ENCODE results near the gene PGBD5. TPM values are rescaled to one million over a fixed set of nuclear protein-coding genes. Genes with fewer than 3 reads are reported as not detected.

PGBD5 gene
- total RNA-seq, 2 experiments from 2014 or later, result not detected

DNA sequence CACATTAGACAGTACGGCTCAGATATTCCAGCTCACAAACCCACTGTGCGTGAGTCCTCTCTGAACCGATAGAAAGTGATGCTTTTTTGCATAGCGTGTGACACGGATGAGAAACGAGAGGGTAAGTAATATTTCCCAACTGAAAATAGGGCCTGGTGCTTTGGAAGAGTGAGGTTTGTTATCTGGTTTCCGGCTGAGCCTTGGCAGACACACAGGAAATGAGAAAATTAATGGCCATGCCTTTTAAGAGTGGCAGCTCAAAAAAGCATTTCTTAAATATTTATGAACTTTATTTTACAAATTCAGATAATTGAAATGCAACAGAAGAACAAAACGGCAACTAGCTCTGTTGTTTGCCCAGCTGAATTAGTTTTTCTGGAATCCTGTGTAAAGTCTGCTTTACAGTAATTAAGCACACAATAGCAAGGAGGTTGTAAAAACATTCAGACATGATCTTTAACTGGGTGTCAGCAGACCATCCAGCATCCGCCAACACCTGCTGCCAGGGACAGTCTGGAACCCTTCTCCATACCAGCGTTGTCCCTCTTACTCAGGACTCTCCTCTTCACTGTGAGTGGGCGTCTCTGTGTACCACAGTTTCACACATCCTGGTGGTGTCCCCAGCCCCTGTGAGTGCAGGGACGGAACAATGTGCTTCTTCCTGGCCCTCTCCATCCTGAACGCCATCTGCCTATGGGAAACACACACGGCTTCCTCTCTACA lies 155.4 kb downstream of the PGBD5 start:
- Mint-ChIP-seq H3K4me1 (ENCODE audit: low read depth) (peaks cover 47% of the 10 kb centered on the region), H3K9me3 (no peaks in the 10 kb centered on the region), H3K27ac (peak overlapping the region; percentile 84), H3K36me3 (ENCODE audit: low read depth) (peaks cover 20% of the 10 kb centered on the region), H3K4me3 (no peak overlapping the region), H3K27me3 (no peaks in the 10 kb centered on the region)
- ATAC-seq, result peak; percentile 77
- ChIA-PET CTCF (interaction anchor here (1.0 to 1.1 kb wide), 2 partner anchors 9 to 610 kb away, joined by 3 to 5 read pairs; no protein-coding TSS in a partner anchor), POLR2A (interaction anchor here (1.0 to 1.6 kb wide), 4 partner anchors 8 to 204 kb away, joined by 3 to 4 read pairs (median 4); no protein-coding TSS in a partner anchor)
- TF ChIP-seq, protein P1, sequence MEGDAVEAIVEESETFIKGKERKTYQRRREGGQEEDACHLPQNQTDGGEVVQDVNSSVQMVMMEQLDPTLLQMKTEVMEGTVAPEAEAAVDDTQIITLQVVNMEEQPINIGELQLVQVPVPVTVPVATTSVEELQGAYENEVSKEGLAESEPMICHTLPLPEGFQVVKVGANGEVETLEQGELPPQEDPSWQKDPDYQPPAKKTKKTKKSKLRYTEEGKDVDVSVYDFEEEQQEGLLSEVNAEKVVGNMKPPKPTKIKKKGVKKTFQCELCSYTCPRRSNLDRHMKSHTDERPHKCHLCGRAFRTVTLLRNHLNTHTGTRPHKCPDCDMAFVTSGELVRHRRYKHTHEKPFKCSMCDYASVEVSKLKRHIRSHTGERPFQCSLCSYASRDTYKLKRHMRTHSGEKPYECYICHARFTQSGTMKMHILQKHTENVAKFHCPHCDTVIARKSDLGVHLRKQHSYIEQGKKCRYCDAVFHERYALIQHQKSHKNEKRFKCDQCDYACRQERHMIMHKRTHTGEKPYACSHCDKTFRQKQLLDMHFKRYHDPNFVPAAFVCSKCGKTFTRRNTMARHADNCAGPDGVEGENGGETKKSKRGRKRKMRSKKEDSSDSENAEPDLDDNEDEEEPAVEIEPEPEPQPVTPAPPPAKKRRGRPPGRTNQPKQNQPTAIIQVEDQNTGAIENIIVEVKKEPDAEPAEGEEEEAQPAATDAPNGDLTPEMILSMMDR (IDR thresholded peaks at IDR 0.05), result no peak
- intact Hi-C loops (cut with micrococcal nuclease), result no loop called here
- DNase-seq, result peak; percentile 63

DNA sequence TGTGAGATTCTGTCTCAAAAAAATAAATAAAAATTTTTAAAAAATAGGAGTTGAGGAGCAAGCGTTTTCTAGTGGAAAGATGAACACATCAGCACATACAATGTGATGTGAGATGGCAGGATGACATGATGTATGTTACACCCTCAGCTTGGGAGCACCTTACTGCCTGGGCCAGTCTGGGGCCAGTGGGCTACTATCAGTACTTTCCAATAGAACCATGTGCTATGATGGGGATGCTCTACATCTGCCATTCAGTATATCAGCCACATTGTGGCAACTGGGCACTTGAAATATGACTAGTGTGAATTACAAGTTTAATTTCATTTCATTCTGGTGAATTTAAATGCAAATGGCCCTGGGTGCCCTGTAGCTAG lies 156.0 kb downstream of the PGBD5 start:
- no peaks in the 10 kb centered on the region for H3K27me3 Mint-ChIP-seq
- H3K4me3 Mint-ChIP-seq, result no peak overlapping the region
- H3K4me1 Mint-ChIP-seq (ENCODE audit: low read depth), result peaks cover 47% of the 10 kb centered on the region
- no peaks in the 10 kb centered on the region for H3K9me3 Mint-ChIP-seq
- TF ChIP-seq, protein P1 (IDR thresholded peaks at IDR 0.05), result no peak
- CTCF ChIA-PET, result interaction anchor here (1.0 to 1.1 kb wide), 2 partner anchors 10 to 609 kb away, joined by 3 to 5 read pairs; no protein-coding TSS in a partner anchor
- H3K36me3 Mint-ChIP-seq (ENCODE audit: low read depth), result peaks cover 23% of the 10 kb centered on the region
- intact Hi-C loops (cut with micrococcal nuclease), result no loop called here
- H3K27ac Mint-ChIP-seq, result peak overlapping the region; percentile 84
- DNase-seq (no peak), ATAC-seq (no peak)
- POLR2A ChIA-PET, result interaction anchor here (1.0 to 1.6 kb wide), 4 partner anchors 9 to 203 kb away, joined by 3 to 4 read pairs (median 4); no protein-coding TSS in a partner anchor

DNA sequence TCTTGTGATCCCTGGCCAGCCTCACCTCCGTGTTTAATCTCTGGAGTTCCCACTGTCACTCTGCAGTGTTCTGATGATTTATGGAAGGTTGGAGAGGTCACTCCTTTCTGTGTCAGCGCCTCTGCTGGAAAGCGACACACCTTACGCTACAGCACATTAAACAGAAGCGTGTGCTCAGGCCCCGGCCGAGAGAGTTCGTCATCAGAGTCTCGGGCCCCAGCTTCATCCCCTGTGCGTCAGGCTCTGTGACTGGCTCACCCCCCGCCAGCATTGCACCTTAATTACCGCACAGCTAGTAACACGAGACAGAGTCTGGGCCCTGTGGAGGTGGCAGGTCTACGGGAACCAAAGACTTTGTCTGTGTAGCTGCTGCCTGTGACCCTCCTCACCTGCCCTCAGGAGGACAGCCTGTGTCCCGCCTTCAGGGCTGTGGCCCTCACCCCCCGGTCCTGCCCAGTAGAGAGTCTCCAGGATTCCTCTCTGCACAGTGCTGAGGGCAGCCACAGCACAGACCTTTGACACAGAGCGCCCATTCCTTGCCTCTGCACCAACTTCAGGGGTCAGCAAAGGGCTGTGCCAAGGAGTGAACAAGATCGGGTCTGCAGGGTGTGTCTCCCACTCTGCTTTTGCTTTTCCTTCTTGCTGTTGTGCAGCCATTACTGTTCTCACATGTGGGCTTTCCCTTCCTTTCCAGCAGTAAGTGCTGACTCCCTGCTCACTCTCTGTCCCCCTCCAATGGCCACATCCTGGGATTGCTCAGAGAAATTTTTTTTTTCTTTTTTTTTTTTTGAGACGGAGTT lies 157.6 kb downstream of the PGBD5 start:
- peak; percentile 35 for ATAC-seq
- no peaks in the 10 kb centered on the region for H3K27me3 Mint-ChIP-seq
- H3K9me3 Mint-ChIP-seq, result no peaks in the 10 kb centered on the region
- H3K4me1 Mint-ChIP-seq (ENCODE audit: low read depth), result peaks cover 37% of the 10 kb centered on the region
- no peak overlapping the region for H3K4me3 Mint-ChIP-seq
- TF ChIP-seq, protein P1 (IDR thresholded peaks at IDR 0.05), result peak; percentile 41
- CTCF ChIA-PET, result no interaction called here
- peak overlapping the region; percentile 40 for H3K27ac Mint-ChIP-seq
- POLR2A ChIA-PET, result no interaction called here
- peaks cover 29% of the 10 kb centered on the region for H3K36me3 Mint-ChIP-seq (ENCODE audit: low read depth)
- intact Hi-C loops (cut with micrococcal nuclease), result no loop called here
- no peak for DNase-seq

DNA sequence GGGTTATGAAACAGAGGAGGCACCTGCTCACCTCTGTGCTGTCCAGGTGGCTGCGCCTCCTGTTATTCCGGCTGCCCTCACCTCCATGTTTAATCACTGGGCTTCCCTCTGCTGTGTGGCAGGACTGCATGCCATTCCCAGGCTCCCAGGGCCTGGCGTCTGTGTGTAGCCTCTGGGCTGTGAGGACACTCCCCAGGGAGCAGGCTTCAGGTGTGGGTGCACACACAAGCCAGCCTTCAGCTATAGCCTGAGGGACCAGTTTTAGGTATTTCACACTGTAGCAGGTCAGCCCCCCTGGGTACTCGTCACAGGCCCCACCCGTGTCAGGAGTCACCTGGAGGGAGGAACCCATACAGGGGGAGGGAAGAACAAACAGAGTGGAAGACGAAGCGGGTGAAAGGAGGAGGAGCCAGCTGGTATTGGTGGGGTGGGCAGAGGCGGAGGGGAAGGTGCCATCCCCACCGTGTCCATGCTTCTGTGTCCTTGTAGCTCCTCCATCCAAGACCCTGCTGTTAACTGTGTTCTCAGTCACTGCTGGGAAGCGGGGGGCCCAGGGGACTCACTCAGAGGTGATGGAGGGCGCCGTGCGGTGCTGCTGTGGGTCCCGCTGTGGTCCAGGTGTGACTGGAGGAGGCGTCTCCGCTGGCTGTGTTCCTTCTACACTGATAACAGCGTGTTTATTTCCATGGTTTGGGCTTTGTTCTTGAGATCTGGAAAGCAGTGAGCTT lies 158.6 kb downstream of the PGBD5 start:
- H3K36me3 Mint-ChIP-seq (ENCODE audit: low read depth), result peaks cover 31% of the 10 kb centered on the region
- TF ChIP-seq, protein P1 (IDR thresholded peaks at IDR 0.05), result no peak
- H3K4me1 Mint-ChIP-seq (ENCODE audit: low read depth), result peaks cover 27% of the 10 kb centered on the region
- no peak overlapping the region for H3K27ac Mint-ChIP-seq
- intact Hi-C loops (cut with micrococcal nuclease), result no loop called here
- ChIA-PET CTCF (no interaction called here), POLR2A (no interaction called here)
- no peak for ATAC-seq
- DNase-seq, result no peak
- H3K27me3 Mint-ChIP-seq, result no peaks in the 10 kb centered on the region
- H3K4me3 Mint-ChIP-seq, result no peak overlapping the region
- H3K9me3 Mint-ChIP-seq, result no peaks in the 10 kb centered on the region
